ENCODE data around the gene CAMTA1.

Gene CAMTA1

GRCh38 chr1:7344299-7344698, 559.0 kb downstream of the CAMTA1 start:
- Histone ChIP-seq H3K4me3 (ENCODE audit: low read depth, low read length) (no peak overlapping the region), H3K4me1 (ENCODE audit: control insufficient read depth, insufficient read depth, low read length) (peaks cover 7% of the 10 kb centered on the region; the same call in 1 of the 2 replicates), H3K36me3 (ENCODE audit: control insufficient read depth in 2 of 2, insufficient read depth in 1 of 2, low read length in 2 of 2) (no peaks in the 10 kb centered on the region), H3K27ac (ENCODE audit: extremely low read depth, low read depth, low read length) (no peak overlapping the region), H3K9me3 (ENCODE audit: control insufficient read depth, insufficient read depth, low read depth, low read length) (no peaks in the 10 kb centered on the region)
- TF ChIP-seq ZNF121 (tag by site-specific recombination; IDR thresholded peaks at IDR 0.05) (no peak), ZNF202 (tag by site-specific recombination; IDR thresholded peaks at IDR 0.05; ENCODE audit: borderline replicate concordance) (no peak), ZBTB48 (tag by site-specific recombination; IDR thresholded peaks at IDR 0.05) (no peak), KLF9 (tag by site-specific recombination; IDR thresholded peaks at IDR 0.05; ENCODE audit: low read depth) (no peak), ZNF362 (tag by site-specific recombination; IDR thresholded peaks at IDR 0.05) (no peak), ZNF777 (tag by site-specific recombination; IDR thresholded peaks at IDR 0.05; ENCODE audit: borderline replicate concordance) (no peak), ZBTB49 (tag by site-specific recombination; IDR thresholded peaks at IDR 0.05; ENCODE audit: low read depth) (no peak)
- POLR2A ChIA-PET: no interaction called here
- CTCF ChIA-PET: no interaction called here

GRCh38 chr1:7345516-7345915, 560.3 kb downstream of the CAMTA1 start:
- ChIA-PET POLR2A (no interaction called here), CTCF (interaction anchor here (0.6 kb wide), 1 partner anchor 226 kb away, joined by 3 read pairs; no protein-coding TSS in a partner anchor)
- H3K4me3 ChIP-seq (ENCODE audit: low read depth, low read length): no peak overlapping the region
- peaks cover 7% of the 10 kb centered on the region; the same call in 1 of the 2 replicates for H3K4me1 ChIP-seq (ENCODE audit: control insufficient read depth, insufficient read depth, low read length)
- no peaks in the 10 kb centered on the region for H3K9me3 ChIP-seq (ENCODE audit: control insufficient read depth, insufficient read depth, low read depth, low read length)
- no peak overlapping the region for H3K27ac ChIP-seq (ENCODE audit: extremely low read depth, low read depth, low read length)
- TF ChIP-seq ZNF785 (tag by site-specific recombination; IDR thresholded peaks at IDR 0.05) (no peak), ZNF600 (tag by site-specific recombination; IDR thresholded peaks at IDR 0.05) (no peak), ZNF529 (tag by site-specific recombination; IDR thresholded peaks at IDR 0.05; ENCODE audit: insufficient replicate concordance) (no peak), ZNF518A (tag by site-specific recombination; conservative IDR thresholded peaks at IDR 0.05; ENCODE audit: low read depth) (no peak), RBAK (tag by site-specific recombination; IDR thresholded peaks at IDR 0.05) (no peak), ZNF639 (tag by site-specific recombination; IDR thresholded peaks at IDR 0.05) (no peak), ZNF132 (tag by site-specific recombination; IDR thresholded peaks at IDR 0.05; ENCODE audit: borderline replicate concordance) (no peak), ZSCAN23 (tag by site-specific recombination; IDR thresholded peaks at IDR 0.05) (no peak), ZNF140 (tag by site-specific recombination; IDR thresholded peaks at IDR 0.05) (no peak), TRIM28 (IDR thresholded peaks at IDR 0.05; ENCODE audit: borderline replicate concordance, low read length) (no peak), ZNF48 (tag by site-specific recombination; IDR thresholded peaks at IDR 0.05) (no peak), MYNN (tag by site-specific recombination; IDR thresholded peaks at IDR 0.05; ENCODE audit: borderline replicate concordance) (no peak), GLI2 (tag by site-specific recombination; IDR thresholded peaks at IDR 0.05; ENCODE audit: borderline replicate concordance, low read depth) (no peak), ZNF324 (tag by site-specific recombination; IDR thresholded peaks at IDR 0.05) (no peak), ZNF560 (tag by site-specific recombination; IDR thresholded peaks at IDR 0.05; ENCODE audit: borderline replicate concordance) (no peak), GLIS1 (tag by site-specific recombination; IDR thresholded peaks at IDR 0.05) (no peak), SALL2 (tag by site-specific recombination; IDR thresholded peaks at IDR 0.05; ENCODE audit: borderline replicate concordance) (no peak), ZNF112 (tag by site-specific recombination; IDR thresholded peaks at IDR 0.05) (no peak), ZBTB20 (tag by site-specific recombination; IDR thresholded peaks at IDR 0.05) (no peak), ZNF596 (tag by site-specific recombination; IDR thresholded peaks at IDR 0.05) (no peak)
- no peaks in the 10 kb centered on the region for H3K36me3 ChIP-seq (ENCODE audit: control insufficient read depth in 2 of 2, insufficient read depth in 1 of 2, low read length in 2 of 2)

Data from HEK293 (cell line).